ENCODE measurements around the gene GET4. TPM values are rescaled to one million over a fixed set of nuclear protein-coding genes. Genes with fewer than 3 reads are reported as not detected.

Gene GET4
- total RNA-seq, 4 donors from 2014 or later: 18.4 to 34.8 (median 28.7) TPM

- H3K36me3 ChIP-seq: peaks cover 0 to 6% of the 10 kb centered on the region in 2 donors
- no peak overlapping the region for H3K4me3 ChIP-seq
- WGBS, 2 donors (ENCODE audit: low coverage in 1 of 2): no CpG with 5 or more reads among the region's 21 CpGs
- no peaks in the 10 kb centered on the region for H3K27me3 ChIP-seq
- TF ChIP-seq EP300 (IDR thresholded peaks at IDR 0.05): no peak
- TF ChIP-seq, protein P1, sequence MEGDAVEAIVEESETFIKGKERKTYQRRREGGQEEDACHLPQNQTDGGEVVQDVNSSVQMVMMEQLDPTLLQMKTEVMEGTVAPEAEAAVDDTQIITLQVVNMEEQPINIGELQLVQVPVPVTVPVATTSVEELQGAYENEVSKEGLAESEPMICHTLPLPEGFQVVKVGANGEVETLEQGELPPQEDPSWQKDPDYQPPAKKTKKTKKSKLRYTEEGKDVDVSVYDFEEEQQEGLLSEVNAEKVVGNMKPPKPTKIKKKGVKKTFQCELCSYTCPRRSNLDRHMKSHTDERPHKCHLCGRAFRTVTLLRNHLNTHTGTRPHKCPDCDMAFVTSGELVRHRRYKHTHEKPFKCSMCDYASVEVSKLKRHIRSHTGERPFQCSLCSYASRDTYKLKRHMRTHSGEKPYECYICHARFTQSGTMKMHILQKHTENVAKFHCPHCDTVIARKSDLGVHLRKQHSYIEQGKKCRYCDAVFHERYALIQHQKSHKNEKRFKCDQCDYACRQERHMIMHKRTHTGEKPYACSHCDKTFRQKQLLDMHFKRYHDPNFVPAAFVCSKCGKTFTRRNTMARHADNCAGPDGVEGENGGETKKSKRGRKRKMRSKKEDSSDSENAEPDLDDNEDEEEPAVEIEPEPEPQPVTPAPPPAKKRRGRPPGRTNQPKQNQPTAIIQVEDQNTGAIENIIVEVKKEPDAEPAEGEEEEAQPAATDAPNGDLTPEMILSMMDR (IDR thresholded peaks at IDR 0.05): no peak
- TF ChIP-seq POLR2A (IDR thresholded peaks at IDR 0.05): no peak
- no peak for TF ChIP-seq POLR2AphosphoS5 (IDR thresholded peaks at IDR 0.05)
- peaks cover 0 to 45% (median 8%) of the 10 kb centered on the region in 3 donors for H3K4me1 ChIP-seq
- no peak overlapping the region for H3K27ac ChIP-seq
- H3K9me3 ChIP-seq: no peaks in the 10 kb centered on the region
- ATAC-seq: no peak
Measured at GRCh38 chr7:918441-919113, 42.2 kb downstream of the GET4 start.

DNA sequence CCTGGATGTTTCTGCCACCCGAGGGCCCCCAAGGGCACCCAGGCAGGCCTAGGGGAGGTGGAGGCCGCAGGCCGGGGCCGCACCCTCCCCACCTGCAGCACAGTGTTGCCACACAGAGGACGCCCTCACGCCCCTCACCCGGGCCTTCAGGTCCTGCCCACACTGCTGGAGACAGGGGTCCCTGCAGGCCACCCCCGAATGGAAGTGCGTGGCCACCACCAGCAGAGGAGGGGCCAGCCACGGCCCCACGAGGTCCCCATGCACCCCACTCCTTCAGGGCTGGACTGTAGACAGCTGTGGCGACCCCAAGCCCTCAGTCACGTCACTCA lies 42.7 kb downstream of the GET4 start:
- no peak overlapping the region for H3K4me3 ChIP-seq
- no peaks in the 10 kb centered on the region for H3K9me3 ChIP-seq
- peaks cover 0 to 50% (median 8%) of the 10 kb centered on the region in 3 donors for H3K4me1 ChIP-seq
- H3K27ac ChIP-seq: no peak overlapping the region
- peaks cover 0 to 6% of the 10 kb centered on the region in 2 donors for H3K36me3 ChIP-seq
- H3K27me3 ChIP-seq: no peaks in the 10 kb centered on the region
- ATAC-seq: no peak
- 83% methylated on average over 4 of the region's 13 CpGs; no CpG with 5 or more reads in 1 of the 2 donors for WGBS, 2 donors (ENCODE audit: low coverage in 1 of 2)
- TF ChIP-seq EP300 (IDR thresholded peaks at IDR 0.05) (no peak), POLR2AphosphoS5 (IDR thresholded peaks at IDR 0.05) (no peak), POLR2A (IDR thresholded peaks at IDR 0.05) (no peak)
- TF ChIP-seq, protein P1 (IDR thresholded peaks at IDR 0.05): no peak

DNA sequence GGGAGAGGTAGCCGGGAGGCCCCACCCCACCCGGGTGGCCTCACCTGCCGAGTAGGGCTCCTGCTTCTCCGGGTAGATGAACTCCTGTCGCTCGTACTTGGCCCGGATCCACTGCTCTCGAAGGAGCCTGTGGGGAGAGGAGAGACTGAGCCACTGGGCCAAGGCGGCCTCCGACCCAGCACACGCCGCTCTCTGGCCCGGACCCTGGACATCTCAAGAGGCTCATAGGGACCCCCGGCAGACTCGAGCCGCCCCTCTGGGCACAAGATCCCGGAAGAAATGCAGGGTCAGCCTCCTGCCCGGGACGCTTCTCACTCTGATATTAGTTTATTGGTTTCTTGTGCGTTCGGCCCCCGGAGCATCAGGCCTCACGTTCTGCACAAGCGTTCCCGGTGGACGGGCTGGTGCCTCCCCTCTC lies 43.6 kb downstream of the GET4 start:
- 86% methylated on average over 23 of the region's 26 CpGs; no CpG with 5 or more reads in 1 of the 2 donors for WGBS, 2 donors (ENCODE audit: low coverage in 1 of 2)
- Histone ChIP-seq H3K27me3 (no peaks in the 10 kb centered on the region), H3K4me1 (peaks cover 0 to 51% (median 8%) of the 10 kb centered on the region in 3 donors), H3K36me3 (peaks cover 0 to 6% of the 10 kb centered on the region in 2 donors), H3K9me3 (no peaks in the 10 kb centered on the region), H3K27ac (no peak overlapping the region), H3K4me3 (no peak overlapping the region)
- TF ChIP-seq, protein P1 (IDR thresholded peaks at IDR 0.05): no peak
- TF ChIP-seq POLR2A (IDR thresholded peaks at IDR 0.05) (no peak), POLR2AphosphoS5 (IDR thresholded peaks at IDR 0.05) (no peak), EP300 (IDR thresholded peaks at IDR 0.05) (no peak)
- no peak for ATAC-seq

GRCh38 chr7:920351-921070 lies 44.2 kb downstream of the GET4 start:
- Histone ChIP-seq H3K4me1 (peaks cover 0 to 56% (median 8%) of the 10 kb centered on the region in 3 donors), H3K27me3 (no peaks in the 10 kb centered on the region), H3K36me3 (peaks cover 0 to 6% of the 10 kb centered on the region in 2 donors), H3K9me3 (no peaks in the 10 kb centered on the region), H3K4me3 (no peak overlapping the region), H3K27ac (no peak overlapping the region)
- WGBS, 2 donors (ENCODE audit: low coverage in 1 of 2): no CpG with 5 or more reads among the region's 40 CpGs
- ATAC-seq: no peak
- TF ChIP-seq POLR2A (IDR thresholded peaks at IDR 0.05) (no peak), EP300 (IDR thresholded peaks at IDR 0.05) (no peak), POLR2AphosphoS5 (IDR thresholded peaks at IDR 0.05) (no peak)
- TF ChIP-seq, protein P1 (IDR thresholded peaks at IDR 0.05): no peak

All from gastroesophageal sphincter (tissue), 4 donors.